ENCODE measurements around the gene TGFBR2.

Gene TGFBR2

DNA sequence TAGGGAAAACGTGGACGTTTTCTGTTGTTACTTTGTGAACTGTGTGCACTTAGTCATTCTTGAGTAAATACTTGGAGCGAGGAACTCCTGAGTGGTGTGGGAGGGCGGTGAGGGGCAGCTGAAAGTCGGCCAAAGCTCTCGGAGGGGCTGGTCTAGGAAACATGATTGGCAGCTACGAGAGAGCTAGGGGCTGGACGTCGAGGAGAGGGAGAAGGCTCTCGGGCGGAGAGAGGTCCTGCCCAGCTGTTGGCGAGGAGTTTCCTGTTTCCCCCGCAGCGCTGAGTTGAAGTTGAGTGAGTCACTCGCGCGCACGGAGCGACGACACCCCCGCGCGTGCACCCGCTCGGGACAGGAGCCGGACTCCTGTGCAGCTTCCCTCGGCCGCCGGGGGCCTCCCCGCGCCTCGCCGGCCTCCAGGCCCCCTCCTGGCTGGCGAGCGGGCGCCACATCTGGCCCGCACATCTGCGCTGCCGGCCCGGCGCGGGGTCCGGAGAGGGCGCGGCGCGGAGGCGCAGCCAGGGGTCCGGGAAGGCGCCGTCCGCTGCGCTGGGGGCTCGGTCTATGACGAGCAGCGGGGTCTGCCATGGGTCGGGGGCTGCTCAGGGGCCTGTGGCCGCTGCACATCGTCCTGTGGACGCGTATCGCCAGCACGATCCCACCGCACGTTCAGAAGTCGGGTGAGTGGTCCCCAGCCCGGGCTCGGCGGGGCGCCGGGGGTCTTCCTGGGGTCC lies at the start of gene TGFBR2:
Gene TGFBR2 (plus strand): TSS at position 301 of the 731 bp plus-strand sequence. CDS start 283 bp downstream, at position 584.
- DNase-seq = peak; percentile 12

DNA sequence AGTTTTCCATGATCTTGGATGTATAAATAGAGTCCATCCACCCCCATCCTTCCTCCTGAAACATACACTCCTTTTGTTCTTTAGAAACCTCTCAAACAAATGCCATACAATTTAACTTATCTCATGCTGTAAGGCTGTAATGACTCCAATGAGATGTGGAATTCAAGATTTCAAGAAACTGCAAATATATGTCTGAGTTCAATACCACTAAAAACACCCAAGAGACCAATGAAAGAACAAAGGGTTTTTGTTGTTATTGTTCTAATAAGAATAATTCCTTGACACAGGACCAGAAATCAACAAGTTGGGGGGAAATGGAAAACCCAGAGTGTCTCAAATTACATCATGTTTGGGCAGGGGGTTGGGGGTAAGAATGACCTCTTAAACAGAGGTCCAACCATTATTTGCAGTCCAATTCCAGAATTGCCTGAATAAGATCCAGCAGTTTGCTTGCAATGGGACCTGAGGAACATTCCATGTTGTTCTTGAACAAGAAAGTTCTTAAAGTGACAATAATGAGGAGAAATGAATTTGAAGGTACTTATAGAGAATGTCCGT lies 48.6 kb upstream of the TGFBR2 start:
- no peak for DNase-seq

DNA sequence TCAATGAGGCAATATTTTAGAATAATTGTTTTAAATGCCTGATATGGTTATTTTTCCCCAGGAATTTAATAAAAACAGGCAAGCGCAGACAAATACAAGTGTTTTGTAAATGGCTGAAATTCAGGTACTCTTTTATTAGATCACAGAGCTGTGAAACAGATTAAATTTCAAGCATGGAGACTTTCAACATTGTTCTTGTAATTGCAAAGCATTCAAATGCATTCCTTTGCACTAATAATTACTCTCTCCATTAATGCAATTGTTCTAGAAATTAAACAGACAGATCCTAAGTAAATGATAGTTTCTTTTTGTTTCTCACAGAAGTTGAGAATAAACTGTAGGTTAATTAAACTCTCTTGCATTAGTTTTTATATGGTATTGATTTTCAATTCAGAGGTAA lies 42.4 kb upstream of the TGFBR2 start:
- no peak for DNase-seq

GRCh38 chr3:30567139-30567753 lies 39.2 kb upstream of the TGFBR2 start:
- DNase-seq = no peak

- DNase-seq = no peak
Observed at GRCh38 chr3:30576946-30577345, 29.5 kb upstream of the TGFBR2 start.

DNA sequence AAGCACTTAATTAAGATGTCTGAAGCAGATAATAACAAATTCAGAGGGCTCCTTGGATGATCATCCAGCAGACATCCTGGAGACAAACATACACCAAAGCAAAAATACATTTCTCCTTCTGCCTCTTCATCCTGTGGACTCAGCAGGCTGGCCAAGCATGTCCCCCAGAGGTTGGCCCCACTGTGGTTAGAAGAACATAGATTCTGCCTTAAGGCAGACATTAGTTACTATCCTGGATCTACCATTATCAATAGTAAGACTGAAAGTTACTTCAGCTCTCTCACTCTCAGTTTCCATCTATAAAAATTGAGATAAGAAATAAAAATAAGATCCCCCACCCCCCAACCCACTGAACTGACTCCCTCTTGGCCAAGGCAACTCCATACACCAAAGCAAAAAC lies 28.6 kb upstream of the TGFBR2 start:
- DNase-seq = no peak

- DNase-seq = no peak
Observed at GRCh38 chr3:30578479-30578878, 27.9 kb upstream of the TGFBR2 start.

GRCh38 chr3:30578986-30579579 lies 27.3 kb upstream of the TGFBR2 start:
- no peak for DNase-seq

DNA sequence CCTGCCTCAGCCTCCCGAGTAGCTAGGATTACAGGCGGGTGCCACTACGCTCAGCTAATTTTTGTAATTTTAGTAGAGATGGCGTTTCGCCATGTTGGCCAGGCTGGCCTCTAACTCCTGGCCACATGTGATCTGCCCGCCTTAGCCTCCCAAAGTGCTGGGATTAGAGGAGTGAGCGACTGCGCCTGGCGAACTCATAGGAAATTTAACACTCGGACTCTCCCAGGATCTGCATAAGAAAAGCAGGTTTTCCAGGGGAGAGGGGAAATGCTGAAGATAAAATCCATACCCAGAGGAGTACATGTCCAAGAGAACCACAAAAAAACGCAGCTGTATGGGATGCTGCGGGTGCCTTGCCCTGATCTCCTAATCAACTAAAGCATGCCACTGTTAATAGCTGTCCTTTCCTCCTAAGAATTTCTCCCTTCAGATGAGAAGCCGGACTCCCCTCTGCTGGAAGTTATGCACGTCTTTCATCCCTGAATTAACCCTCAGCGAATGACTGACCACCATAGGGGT lies 25.3 kb upstream of the TGFBR2 start:
- DNase-seq = no peak

GRCh38 chr3:30581982-30582381 lies 24.4 kb upstream of the TGFBR2 start:
- no peak for DNase-seq

DNA sequence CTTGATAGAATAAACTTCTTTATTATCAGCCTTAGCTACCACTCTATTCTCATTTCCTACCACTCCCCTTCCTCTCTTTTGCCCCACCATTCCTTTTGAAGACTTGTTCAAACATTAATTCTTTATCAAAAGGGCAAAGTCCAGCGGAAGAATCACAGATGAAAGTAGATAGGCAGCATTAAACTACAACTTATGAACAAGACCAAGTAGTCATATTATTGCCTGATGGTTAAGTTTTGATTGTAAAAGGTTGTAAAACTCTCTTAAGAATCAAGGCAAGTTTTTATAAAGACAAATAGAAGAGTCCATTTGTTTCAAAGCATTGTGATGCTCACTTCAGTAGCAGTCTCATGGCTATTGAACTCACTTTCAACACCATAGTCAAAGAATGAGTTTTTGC lies 22.4 kb upstream of the TGFBR2 start:
- no peak for DNase-seq

GRCh38 chr3:30585654-30586053 lies 20.7 kb upstream of the TGFBR2 start:
- no peak for DNase-seq

DNA sequence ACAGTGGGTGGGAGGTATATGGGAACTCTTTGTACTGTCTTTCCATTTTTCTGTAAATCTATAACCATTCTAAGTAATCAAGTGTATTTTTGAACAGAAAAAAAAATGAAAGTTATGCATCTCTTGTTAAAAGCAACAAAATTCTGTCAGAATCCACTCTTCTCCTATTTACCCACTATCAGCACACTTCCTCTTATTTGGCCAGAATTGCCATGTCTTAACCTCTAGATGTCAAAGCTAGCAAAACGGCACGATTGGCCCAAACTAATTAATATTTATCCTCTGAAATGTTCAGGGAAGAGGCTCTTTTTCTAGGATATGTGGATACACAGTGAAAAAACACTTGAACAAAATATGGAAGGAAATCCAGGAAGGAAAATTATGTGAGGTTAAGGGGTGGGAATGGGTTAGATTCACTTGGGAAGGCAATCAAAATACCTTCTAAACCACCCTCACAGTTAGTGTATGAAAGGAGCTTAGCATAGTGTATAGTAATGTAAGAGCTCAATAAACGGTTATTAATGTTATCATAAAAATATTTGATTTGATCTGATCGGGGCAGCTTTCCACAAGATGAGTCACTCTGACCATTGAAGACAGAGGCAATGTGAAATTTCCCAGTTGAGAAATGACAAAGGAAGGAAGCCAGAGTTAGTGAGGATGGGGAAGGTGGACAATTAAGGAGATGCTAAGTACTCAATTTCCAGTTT lies 20.1 kb upstream of the TGFBR2 start:
- DNase-seq = no peak

DNA sequence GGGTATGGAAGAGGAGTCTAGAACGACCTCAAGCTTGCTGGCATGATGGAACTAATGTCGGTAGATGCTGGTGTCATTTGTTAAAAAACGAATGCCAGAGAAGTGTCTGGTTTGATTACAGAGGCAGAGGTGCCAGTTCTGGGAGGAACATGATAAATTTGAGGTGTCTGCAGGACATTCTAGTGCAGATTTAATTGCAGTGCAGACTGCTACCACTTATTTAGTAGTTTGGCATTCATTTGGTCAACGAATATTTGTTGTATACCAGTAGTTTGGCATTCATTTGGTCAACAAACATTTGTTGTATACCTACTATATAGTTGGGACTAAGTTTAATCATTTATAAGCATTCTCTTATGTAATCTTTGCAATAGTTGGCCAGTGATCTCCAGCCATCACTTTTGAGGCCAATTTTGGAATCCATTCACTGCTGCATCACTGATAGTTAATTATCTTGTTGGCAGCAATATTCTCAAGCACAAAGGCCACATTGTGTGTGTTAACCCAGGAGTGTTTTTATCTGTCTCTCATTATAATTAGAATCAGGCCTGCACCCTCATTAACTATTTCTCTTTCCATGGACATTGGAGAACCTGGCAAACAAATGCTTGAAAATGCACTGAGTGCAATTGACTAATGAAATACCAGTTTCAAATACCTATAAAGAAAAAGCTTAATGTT lies 19.5 kb upstream of the TGFBR2 start:
- DNase-seq = peak; percentile 34

GRCh38 chr3:30587904-30588303 lies 18.5 kb upstream of the TGFBR2 start:
- no peak for DNase-seq

DNA sequence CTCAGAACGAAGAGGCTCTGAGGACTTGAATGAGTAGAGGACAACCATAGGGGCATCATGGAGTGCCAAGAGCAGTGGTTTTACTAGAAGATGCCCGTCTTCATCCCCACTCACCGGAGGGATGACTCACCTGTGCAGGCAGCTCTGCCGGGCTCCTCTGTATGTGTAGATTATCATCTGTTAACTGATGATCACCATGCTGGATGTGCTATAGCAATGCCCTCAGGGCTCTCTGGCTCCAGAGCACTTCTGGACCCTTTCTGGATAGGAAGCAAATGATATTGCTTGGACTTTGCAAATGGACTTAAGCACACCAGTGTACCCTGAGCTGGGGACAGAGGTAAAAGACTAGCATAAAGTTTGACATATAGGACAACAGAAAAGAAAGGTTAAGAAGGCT lies 10.2 kb upstream of the TGFBR2 start:
- no peak for DNase-seq

DNA sequence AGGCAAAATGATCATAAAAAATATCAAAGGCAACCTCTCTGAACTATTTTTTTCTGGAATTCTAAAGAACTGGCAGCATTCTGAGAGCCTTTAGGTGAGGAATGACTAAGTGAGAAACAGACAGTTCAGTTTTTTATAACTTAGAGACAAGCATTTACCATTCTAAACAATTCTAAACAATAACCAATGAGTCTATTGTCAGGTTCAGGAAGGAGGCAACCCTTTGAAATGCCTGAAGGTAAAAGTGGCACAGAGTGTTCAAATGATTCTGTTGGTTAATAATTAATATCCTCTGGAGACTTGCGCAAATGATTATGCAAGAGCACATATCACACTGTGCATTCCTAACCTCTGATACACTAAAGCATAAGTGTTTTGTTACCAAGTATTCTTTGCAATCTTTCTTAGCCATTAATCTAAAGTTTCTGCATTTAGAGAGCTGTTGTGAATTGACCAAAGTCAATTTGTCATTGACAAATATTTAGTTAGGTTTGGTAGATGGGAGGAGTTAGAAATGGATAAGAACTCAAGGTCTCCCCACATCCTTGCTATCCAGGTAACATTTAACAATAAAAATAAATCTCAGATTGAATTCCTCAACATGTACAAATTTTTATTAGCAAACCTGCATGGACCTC lies 9.2 kb upstream of the TGFBR2 start:
- no peak for DNase-seq

DNA sequence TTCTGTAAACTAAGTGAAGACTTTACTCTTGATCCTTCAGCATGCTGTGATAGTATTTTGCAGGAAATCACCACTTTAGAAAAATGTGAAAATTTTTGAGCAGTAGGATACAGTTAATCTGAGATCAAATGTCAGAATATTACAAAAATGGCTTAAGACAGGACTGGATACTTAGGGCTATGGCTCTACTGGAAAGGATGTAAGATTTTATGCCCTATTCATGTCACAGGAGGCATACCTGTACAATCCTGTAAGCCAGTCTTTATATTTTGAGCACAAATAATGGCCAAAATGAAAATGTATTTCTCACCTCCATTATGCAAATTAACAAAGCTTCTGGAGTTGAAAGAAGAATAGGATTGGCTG lies 8.6 kb upstream of the TGFBR2 start:
- no peak for DNase-seq

DNA sequence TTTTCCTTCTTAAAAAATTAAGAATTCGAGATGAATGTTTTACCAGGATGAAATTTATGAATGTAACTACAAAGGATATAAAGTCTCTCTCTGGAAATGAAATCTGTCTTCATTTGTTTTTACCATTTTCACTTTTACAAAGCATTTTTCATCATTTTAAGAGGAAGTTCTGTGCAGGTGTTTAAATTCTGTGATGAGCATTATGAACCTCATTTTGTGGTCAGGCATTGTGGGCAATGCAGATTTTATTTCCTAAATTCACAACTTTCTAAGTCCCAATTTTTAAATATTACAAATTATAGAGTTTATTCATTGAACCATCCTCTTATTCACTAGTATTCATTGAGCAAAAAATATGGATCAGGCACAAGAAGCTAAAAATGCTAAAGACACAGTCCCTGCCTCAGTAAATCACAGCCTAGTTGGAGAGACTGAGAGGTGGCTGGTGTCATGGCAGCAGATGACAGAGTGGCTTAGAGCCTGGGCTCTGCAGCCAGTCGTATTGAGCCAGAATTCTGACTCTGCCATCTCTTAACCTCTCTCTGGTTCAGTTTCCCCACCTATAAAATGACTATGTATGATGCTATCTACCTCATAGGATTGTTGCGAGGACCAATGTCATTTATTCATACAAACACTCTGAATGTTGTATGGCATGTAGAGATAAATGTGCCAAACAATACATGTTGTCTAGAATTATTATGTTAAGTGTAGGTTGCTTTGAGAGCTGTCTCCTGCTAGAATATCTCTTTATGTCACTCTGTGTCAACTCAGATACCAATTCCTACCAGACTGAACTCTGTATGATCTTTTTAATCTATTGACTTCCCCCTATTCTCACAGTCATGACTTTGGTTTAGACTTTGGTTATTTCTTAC lies 7.5 kb upstream of the TGFBR2 start:
- DNase-seq = no peak

DNA sequence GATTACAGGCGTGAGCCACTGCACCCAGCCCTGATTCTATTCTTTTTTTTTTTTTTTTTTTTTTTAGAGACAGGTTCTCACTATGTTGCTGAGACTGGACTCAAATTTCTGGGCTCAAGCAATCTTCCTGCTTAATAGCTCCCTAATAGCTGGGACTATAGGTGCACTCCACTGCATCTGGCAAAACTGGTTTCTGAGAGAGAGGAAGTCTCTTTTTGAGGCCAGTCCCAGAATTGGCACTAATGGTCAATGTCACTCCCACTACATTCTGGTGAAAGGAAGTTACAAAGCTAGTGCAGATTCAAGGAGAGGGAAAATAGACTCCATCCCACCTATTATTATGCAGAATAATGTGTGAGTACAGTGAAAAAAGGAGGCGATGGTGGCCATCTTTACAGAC lies 5.8 kb upstream of the TGFBR2 start:
- DNase-seq = no peak

- DNase-seq = no peak
Observed at GRCh38 chr3:30602946-30603345, 3.5 kb upstream of the TGFBR2 start.
